Astrocyte (in vitro differentiated cells and primary cell): ENCODE data around the gene HK3. TPM values are rescaled to one million over a fixed set of nuclear protein-coding genes. Genes with fewer than 3 reads are reported as not detected.
"Not testable (repeated sequence)": the region's sequence is repeated elsewhere in the genome, so short reads cannot be mapped to it uniquely, and the experiment has no call there.

ENCODE experiments used
- DNase-seq: peaks from one replicate; pipeline ENCODE4 v3.0.0-alpha.2; 2010; ENCODE audit warnings: low read depth
- FAIRE-seq: peaks from 2 replicates; lab custom pipeline; 2011; peaks lifted over from hg19 to GRCh38; lab: Jason Lieb, UNC
- H2AFZ ChIP-seq: 2 replicates; pipeline ENCODE4 v1.6.0; 2012; ENCODE audit warnings: low read depth, low read length, inconsistent platforms
- H3K27ac ChIP-seq: 2 replicates; pipeline ENCODE4 v1.5.1; 2011; ENCODE audit warnings: low read depth, low read length, inconsistent platforms
- H3K27me3 ChIP-seq: 2 replicates; pipeline ENCODE4 v1.6.0; 2011; ENCODE audit warnings: low read length, inconsistent platforms; ENCODE audit not compliant: insufficient read depth
- H3K36me3 ChIP-seq: 2 replicates; pipeline ENCODE4 v1.5.1; 2011; ENCODE audit warnings: low read length, inconsistent platforms; ENCODE audit not compliant: insufficient read depth
- H3K4me1 ChIP-seq: 2 replicates; pipeline ENCODE4 v1.5.1; 2011; ENCODE audit warnings: low read length, inconsistent platforms; ENCODE audit not compliant: insufficient read depth
- H3K4me2 ChIP-seq: 2 replicates; pipeline ENCODE4 v1.6.0; 2012; ENCODE audit warnings: low read length, inconsistent platforms
- H3K4me3 ChIP-seq: 2 replicates; pipeline ENCODE4 v1.5.1; 2011; ENCODE audit warnings: low read depth, mild to moderate bottlenecking, low read length, inconsistent platforms; ENCODE audit not compliant: insufficient read depth
- H3K79me2 ChIP-seq: 2 replicates; pipeline ENCODE4 v1.6.0; 2012; ENCODE audit warnings: mild to moderate bottlenecking, low read length, inconsistent platforms; ENCODE audit not compliant: insufficient read depth
- H3K9ac ChIP-seq: 2 replicates; pipeline ENCODE4 v1.6.0; 2012; ENCODE audit warnings: mild to moderate bottlenecking, low read length, inconsistent platforms
- H3K9me3 ChIP-seq: 2 replicates; pipeline ENCODE4 v1.5.1; 2012; ENCODE audit warnings: low read depth, mild to moderate bottlenecking, low read length, inconsistent platforms; ENCODE audit not compliant: insufficient read depth
- H4K20me1 ChIP-seq: 2 replicates; pipeline ENCODE4 v1.6.0; 2012; ENCODE audit warnings: low read length, inconsistent platforms; ENCODE audit not compliant: insufficient read depth
- H3K27ac Mint-ChIP-seq: one replicate; pipeline ENCODE4 v1.8.0; 2021; ENCODE audit warnings: mild to moderate bottlenecking, mixed read lengths; ENCODE audit not compliant: unreplicated experiment
- H3K27me3 Mint-ChIP-seq: one replicate; pipeline ENCODE4 v1.8.0; 2021; ENCODE audit warnings: low read depth, mixed read lengths; ENCODE audit not compliant: unreplicated experiment
- H3K36me3 Mint-ChIP-seq: one replicate; pipeline ENCODE4 v1.8.0; 2021; ENCODE audit warnings: low read depth, mixed read lengths; ENCODE audit not compliant: unreplicated experiment
- H3K4me1 Mint-ChIP-seq: one replicate; pipeline ENCODE4 v1.8.0; 2021; ENCODE audit warnings: low read depth, mixed read lengths; ENCODE audit not compliant: unreplicated experiment
- H3K4me3 Mint-ChIP-seq: one replicate; pipeline ENCODE4 v1.8.0; 2021; ENCODE audit warnings: mild to moderate bottlenecking, moderate library complexity, mixed read lengths; ENCODE audit not compliant: unreplicated experiment
- H3K9me3 Mint-ChIP-seq: one replicate; pipeline ENCODE4 v1.8.0; 2021; ENCODE audit warnings: mild to moderate bottlenecking, mixed read lengths; ENCODE audit not compliant: unreplicated experiment
- CTCF ChIP-seq: IDR thresholded peaks from 2 replicates; pipeline ENCODE4 v1.5.1; 2011; ENCODE audit warnings: low read depth, mild to moderate bottlenecking, inconsistent platforms, low read length, moderate library complexity; ENCODE audit not compliant: insufficient read depth
- EZH2 ChIP-seq: IDR thresholded peaks from 2 replicates; pipeline ENCODE4 v1.6.1; 2012; ENCODE audit warnings: mild to moderate bottlenecking, low read length, inconsistent platforms; ENCODE audit not compliant: insufficient read depth
- total RNA-seq: library from RNA; stranded (reverse); gene quantifications from 2 replicates; pipeline ENCODE4 v1.2.1, GENCODE V29; 2021

Gene HK3
- total RNA-seq, 1 donor from 2014 or later, result not detected

- FAIRE-seq, result no peak
- peaks cover 44% of the 10 kb centered on the region for H3K27me3 Mint-ChIP-seq
- Histone ChIP-seq H3K9me3 (no peaks in the 10 kb centered on the region), H3K79me2 (no peaks in the 10 kb centered on the region), H3K27ac (no peak overlapping the region), H3K4me3 (no peak overlapping the region), H3K27me3 (peaks cover 13% of the 10 kb centered on the region), H3K9ac (no peak overlapping the region), H4K20me1 (no peaks in the 10 kb centered on the region), H3K4me1 (no peaks in the 10 kb centered on the region), H3K36me3 (no peaks in the 10 kb centered on the region), H3K4me2 (no peak overlapping the region), H2AFZ (no peak overlapping the region)
- peaks cover 5% of the 10 kb centered on the region for H3K36me3 Mint-ChIP-seq
- DNase-seq, result no peak
- H3K4me1 Mint-ChIP-seq, result no peaks in the 10 kb centered on the region
- TF ChIP-seq CTCF (no peak), EZH2 (no peak)
- no peaks in the 10 kb centered on the region for H3K9me3 Mint-ChIP-seq
- no peak overlapping the region for H3K4me3 Mint-ChIP-seq
- H3K27ac Mint-ChIP-seq, result no peak overlapping the region
These were observed 24.1 kb downstream of the HK3 start for GRCh38 chr5:176875014-176875550.

- no peaks in the 10 kb centered on the region for H3K4me1 ChIP-seq
- H3K9me3 ChIP-seq, result no peaks in the 10 kb centered on the region
- H3K36me3 Mint-ChIP-seq, result peaks cover 5% of the 10 kb centered on the region
- peaks cover 48% of the 10 kb centered on the region for H3K27me3 Mint-ChIP-seq
- H2AFZ ChIP-seq, result no peak overlapping the region
- H3K4me3 Mint-ChIP-seq, result no peak overlapping the region
- no peak overlapping the region for H3K4me3 ChIP-seq
- DNase-seq, result no peak
- H3K9ac ChIP-seq, result no peak overlapping the region
- no peak overlapping the region for H3K4me2 ChIP-seq
- TF ChIP-seq CTCF, result no peak
- TF ChIP-seq EZH2, result no peak
- H3K27ac ChIP-seq, result no peak overlapping the region
- no peaks in the 10 kb centered on the region for H3K4me1 Mint-ChIP-seq
- no peak overlapping the region for H3K27ac Mint-ChIP-seq
- H3K36me3 ChIP-seq, result no peaks in the 10 kb centered on the region
- H3K27me3 ChIP-seq, result peaks cover 13% of the 10 kb centered on the region
- no peaks in the 10 kb centered on the region for H4K20me1 ChIP-seq
- FAIRE-seq, result no peak
- H3K9me3 Mint-ChIP-seq, result no peaks in the 10 kb centered on the region
- H3K79me2 ChIP-seq, result no peaks in the 10 kb centered on the region
These were observed 24.9 kb downstream of the HK3 start for GRCh38 chr5:176874198-176874780.

- no peak overlapping the region for H3K27ac Mint-ChIP-seq
- H3K4me1 Mint-ChIP-seq, result no peaks in the 10 kb centered on the region
- TF ChIP-seq EZH2 (no peak), CTCF (no peak)
- no peak overlapping the region for H3K4me3 Mint-ChIP-seq
- Histone ChIP-seq H3K4me3 (no peak overlapping the region), H3K27ac (no peak overlapping the region), H3K4me2 (no peak overlapping the region), H3K9me3 (no peaks in the 10 kb centered on the region), H3K4me1 (no peaks in the 10 kb centered on the region), H3K79me2 (no peaks in the 10 kb centered on the region), H4K20me1 (no peaks in the 10 kb centered on the region), H2AFZ (no peak overlapping the region), H3K9ac (no peak overlapping the region), H3K36me3 (no peaks in the 10 kb centered on the region), H3K27me3 (peaks cover 13% of the 10 kb centered on the region)
- H3K36me3 Mint-ChIP-seq, result peaks cover 5% of the 10 kb centered on the region
- peaks cover 46% of the 10 kb centered on the region for H3K27me3 Mint-ChIP-seq
- no peak for DNase-seq
- FAIRE-seq, result no peak
- no peaks in the 10 kb centered on the region for H3K9me3 Mint-ChIP-seq
These were observed 25.5 kb downstream of the HK3 start for GRCh38 chr5:176873541-176874172.

- H3K79me2 ChIP-seq, H3K4me3 ChIP-seq, H3K9me3 ChIP-seq, H3K36me3 Mint-ChIP-seq, FAIRE-seq, H3K4me2 ChIP-seq, DNase-seq, H4K20me1 ChIP-seq, H3K4me1 Mint-ChIP-seq, H2AFZ ChIP-seq, H3K27ac Mint-ChIP-seq, H3K36me3 ChIP-seq, H3K9me3 Mint-ChIP-seq, H3K27ac ChIP-seq, H3K4me3 Mint-ChIP-seq, H3K4me1 ChIP-seq, H3K9ac ChIP-seq: not testable (repeated sequence)
- peaks cover 46% of the 10 kb centered on the region for H3K27me3 Mint-ChIP-seq
- peaks cover 11% of the 10 kb centered on the region for H3K27me3 ChIP-seq
These were observed 26.1 kb downstream of the HK3 start for GRCh38 chr5:176873011-176873410.
